GM15510 (cell line): Measurements from ENCODE around the gene ATP2B3.

Source experiments
- POLR2A ChIP-seq: IDR thresholded peaks from 3 replicates; pipeline ENCODE4 v1.6.1; 2011; ENCODE audit warnings: borderline replicate concordance; ENCODE audit not compliant: insufficient read length; ENCODE audit errors: extremely low read depth

Gene ATP2B3

DNA sequence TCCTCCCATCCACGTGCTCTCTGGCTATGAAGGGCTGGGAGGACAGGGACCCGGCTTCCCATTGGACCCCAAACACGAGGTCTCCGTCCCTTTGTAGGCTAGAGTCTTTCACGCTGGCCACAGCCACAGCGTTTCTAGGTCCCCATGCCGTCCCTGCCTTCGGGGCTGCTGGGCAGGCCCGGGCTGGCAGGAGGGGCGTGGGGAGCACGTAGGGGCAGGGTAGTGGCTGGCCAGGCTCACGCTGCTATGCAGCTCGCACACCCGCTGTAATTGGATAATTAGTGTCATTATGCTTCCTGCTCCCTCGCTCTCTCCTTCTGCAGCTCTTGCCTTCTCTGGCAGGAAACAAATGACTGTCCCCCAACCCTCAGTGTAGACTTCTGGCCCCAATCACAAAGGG is 9.8 kb downstream of the ATP2B3 start:
- no peak for TF ChIP-seq POLR2A

DNA sequence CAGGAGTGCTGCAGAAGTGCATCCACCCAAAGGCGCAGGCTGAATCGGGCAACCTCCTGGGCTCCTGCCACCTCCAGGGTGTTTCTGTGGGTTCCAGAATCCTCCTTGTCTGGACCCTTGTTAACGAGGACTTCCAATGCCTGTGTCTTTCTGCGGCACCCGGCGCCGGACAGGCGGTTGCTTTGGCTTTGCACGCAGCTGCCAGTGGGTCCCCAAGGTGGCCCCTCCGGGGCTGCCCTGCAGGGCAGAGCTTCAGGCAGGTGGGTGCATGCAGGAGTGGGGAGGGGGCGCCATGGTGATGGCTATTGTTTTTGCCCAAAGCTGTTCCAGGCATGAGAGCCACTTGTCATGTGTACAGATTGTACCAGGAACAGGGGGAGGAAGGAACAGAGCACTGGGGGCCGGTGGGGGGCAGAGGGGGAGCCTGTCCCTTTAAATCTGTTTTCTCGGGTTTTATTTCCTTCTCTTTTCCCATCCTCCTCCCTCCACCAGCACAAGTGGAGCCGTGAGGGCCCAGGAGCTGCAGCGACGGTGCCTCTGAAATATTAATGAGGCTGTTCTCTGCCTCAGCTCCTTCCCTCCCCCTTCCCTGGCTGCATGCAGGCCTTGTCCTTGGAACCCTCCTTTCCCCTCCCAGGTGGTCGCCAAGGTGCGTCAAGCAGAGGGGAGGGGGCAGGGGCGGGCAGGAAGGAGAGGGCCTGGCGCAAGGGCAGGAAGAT is 13.1 kb downstream of the ATP2B3 start:
- no peak for TF ChIP-seq POLR2A

DNA sequence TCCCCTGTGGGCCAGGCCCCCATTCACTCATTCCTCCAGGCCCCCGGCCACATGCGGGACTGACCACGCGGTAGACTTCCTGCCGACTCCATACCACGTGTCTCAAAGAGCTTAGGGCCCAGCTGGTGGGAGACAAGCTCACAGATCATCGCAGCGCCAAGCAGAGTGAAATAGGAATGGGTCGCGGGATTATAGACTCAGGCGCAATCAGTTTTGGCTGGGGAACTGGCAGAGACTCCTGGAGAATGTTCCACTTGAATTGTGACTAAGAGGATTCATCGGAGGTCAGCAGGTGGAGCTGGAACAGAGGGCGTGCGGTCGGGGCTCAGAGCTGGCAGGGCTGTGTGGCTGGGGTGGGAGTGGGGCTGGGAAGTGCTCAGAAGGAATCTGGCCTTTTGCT is 15.6 kb downstream of the ATP2B3 start:
- no peak for TF ChIP-seq POLR2A

DNA sequence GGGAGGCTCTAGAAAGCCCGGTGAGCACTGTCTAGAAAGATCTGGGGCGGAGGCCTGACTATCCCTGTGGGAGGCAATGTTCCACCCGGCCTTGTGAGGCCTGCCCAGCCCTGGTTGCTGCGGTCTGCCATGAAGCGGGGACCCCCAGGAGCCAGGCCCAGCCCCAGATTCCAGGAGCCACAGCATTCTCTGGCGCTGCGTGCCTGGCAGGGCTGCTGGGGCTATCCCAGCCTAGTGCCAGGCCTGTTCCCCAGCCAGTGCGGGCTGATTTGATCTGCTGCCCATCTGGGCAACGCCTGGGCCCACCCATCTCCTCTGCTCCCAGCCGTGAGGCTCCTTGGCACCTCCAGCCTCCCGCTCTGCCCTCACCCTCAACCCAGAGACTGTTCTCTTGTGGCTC is 19.6 kb downstream of the ATP2B3 start:
- no peak for TF ChIP-seq POLR2A

DNA sequence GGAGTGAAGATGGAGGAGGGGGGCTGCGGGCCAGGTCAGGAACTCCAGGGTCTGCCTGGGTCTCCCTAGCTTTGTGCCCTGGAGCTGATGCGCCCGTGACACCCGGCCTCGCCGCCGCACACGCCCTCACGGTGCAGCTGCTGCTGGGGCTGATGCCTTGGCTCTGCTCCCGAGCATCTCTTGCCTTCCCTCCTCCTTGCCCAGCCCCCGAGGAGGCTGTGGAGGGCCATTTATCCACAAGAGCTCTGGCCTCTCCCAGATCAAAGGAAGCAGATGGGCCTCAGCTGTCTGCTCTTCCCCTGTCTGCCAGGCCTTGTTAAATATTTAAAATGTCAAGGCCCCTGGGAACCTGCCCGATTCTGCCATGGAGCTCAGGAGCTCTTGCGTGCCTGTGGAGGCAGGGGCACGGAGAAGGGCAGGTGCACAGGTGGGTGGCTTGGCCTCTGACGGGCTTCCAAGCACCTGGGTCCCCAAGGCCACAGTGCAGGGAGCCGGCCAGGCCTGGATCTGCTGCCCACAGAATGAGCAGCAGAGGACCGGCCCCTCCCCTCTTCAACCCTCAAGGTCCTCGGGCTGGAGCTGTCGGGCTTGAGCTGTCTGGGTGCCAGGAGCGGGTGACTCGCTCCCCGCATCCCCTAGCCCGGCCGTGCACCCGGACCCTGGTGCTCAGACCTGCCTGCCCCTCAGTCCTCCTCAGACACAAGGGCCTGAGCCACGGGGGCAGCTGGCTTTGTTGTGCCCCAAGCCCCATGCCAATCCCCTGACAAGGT is 20.3 kb downstream of the ATP2B3 start:
- TF ChIP-seq POLR2A: no peak

DNA sequence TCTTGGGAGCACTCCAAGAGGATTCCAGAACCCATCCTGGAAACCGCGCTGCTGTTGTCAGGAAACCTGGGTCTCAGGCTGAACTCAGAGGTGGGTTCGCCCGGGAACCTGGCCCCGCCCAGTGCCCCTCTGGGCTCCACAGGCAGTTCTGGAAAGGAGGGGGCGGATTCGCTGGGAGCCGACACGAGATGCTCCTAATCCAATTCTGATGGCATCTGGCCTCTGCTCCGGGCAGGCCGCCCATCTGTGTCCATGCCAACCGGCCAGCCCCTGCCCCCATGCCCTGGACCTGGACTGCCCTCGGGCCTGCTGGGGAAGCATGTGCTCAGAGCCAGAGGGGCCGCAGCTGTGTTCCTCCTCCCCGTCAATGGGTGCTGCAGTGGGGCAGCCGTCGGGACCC is 21.0 kb downstream of the ATP2B3 start:
- no peak for TF ChIP-seq POLR2A

DNA sequence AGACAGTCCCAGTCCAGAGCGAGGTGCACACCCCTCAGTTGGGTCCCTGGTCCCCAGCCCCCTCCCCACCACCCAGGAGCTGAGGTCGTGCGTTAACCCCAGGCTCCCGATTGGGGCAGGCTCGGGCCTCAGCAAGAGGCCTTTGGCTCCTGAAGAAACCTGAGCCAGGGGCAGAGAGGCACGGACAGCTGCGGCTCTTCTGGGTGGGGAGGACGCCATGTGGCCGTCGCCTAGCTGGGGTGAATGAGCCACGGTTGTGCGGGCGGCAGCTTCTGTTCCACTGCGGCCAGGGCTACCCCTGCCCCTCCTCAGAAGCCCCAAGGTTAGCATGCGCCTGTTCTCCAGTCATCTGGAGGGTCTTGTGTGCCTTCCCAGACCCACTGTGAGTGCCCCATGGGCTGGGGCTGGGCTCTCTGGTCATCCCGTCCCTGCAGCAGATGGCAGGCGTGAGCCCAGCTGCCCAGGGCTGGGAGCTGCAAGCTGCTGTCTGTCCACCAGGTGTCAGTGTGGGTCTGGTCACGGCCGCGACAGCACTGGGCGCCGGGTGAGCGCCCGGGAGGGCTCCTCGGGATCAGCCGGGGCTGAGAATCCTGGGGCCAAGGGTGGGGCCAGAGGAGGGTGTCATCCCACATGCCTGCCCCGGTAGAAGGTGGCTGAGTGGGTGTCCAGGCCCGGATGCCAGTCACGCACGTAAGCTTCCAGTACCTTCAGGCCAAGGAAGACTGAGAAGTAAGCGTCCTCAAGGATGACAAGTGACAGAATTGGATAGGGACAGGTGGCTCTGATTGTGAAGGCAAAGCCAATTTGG is 21.9 kb downstream of the ATP2B3 start:
- TF ChIP-seq POLR2A: no peak

DNA sequence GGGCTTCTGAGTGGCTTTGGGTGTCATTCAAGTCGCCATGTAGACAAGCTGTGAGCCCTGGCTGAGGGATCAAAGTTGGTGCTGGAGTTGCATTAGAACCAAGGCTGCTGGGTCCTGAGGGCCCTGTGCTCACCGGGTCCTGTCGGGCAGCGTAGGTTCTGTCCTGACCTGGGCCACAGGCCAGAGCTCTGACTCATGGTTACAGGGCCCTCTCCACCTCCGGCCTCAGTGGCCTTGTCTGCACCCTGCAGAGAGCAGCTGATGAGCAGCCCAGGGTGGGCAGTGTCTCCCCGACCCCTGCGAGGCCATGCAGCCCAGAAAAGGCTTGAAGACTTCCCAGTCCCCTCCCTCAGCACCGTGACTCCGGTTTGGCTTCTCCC is 22.5 kb downstream of the ATP2B3 start:
- no peak for TF ChIP-seq POLR2A

DNA sequence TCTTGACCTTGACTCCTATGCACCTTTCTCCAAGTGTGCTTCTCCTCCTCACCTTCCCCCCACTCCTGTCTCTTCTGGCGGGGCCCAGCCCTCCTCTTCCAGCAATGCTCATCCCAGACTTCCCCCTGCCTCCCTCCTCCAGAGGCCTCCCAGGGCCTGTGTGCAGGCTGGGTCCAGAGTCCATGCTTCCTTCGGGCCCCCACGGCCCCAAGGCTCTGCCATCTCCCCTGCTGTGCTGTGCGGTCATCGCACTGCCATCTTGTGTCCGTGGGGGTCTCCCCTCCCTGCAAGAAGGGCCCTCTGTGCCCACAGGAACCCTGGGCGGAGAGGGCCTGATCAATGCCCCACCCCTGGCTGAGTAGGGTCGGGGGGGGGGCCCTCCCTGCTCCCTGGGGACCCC is 27.3 kb downstream of the ATP2B3 start:
- TF ChIP-seq POLR2A: no peak

DNA sequence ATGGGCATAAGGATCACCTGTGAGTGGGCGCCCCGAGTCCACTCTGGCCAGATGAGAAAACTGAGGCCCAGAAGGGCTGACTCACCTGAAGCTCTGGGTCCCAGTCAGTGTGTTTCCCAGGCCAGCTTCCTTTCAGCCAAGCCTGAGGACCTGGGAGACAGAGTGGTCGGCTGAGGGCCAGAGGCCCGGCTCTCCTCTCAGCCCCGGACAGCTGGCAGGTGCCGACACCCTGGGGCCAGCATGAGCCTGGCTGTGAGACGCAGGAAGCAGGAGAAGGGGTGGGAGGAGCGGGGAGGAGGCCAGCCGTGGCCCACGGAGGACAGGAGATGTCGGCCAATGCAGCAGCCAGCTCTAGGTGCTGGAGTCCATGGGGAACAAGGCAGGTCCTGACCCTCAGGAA is 28.9 kb downstream of the ATP2B3 start:
- TF ChIP-seq POLR2A: no peak

DNA sequence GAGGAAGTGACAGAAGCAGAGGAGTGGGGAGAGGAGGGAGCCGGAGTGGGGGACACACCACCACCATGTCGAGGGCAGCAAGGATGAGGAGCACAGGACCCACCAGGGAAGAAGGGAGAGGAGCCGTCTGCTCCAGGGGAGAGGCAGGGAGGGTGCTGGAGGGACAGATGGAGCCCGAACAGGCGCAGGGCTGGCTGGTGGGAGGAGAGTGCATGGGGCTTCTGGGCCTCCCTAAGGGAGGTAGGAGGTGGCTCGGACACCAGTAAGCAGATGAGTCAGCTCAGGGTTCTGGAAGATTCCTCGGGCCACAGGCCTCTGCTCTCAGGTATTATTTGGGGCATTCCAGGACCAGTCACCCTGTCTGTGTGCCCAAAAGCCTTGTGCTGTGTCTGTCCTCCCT is 29.8 kb downstream of the ATP2B3 start:
- TF ChIP-seq POLR2A: no peak

DNA sequence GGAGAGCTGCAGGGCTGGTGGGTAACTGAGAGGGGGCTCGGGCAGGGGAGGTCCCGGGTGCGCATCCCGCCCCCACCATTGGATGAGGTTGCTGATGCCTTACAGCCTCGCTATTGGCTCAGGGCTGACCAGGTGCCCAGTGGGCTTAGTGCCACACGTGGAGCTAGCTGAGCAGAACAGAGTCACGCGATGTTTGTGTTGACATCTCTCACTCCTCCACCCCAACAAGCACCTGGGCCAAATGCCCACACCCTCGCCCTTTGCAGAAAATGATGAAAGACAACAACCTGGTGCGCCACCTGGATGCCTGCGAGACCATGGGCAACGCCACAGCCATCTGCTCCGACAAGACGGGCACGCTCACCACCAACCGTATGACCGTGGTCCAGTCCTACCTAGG is 31.8 kb downstream of the ATP2B3 start:
- no peak for TF ChIP-seq POLR2A

DNA sequence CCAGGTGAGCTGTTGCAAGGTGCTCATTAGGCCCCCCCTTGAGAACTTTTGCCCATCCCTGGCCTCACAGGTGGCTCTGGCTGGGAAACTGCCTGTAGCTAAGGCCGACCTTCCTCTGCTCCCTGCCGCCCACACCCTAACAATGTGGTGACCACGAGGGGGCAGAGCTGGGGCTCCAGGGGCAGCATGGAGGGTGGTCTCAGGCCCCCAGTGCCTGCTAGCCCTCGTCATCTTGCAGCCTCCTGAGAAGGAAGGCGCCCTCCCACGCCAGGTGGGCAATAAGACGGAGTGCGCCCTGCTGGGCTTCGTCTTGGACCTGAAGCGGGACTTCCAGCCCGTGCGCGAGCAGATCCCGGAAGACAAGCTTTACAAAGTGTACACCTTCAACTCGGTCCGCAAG is 32.4 kb downstream of the ATP2B3 start:
- no peak for TF ChIP-seq POLR2A

DNA sequence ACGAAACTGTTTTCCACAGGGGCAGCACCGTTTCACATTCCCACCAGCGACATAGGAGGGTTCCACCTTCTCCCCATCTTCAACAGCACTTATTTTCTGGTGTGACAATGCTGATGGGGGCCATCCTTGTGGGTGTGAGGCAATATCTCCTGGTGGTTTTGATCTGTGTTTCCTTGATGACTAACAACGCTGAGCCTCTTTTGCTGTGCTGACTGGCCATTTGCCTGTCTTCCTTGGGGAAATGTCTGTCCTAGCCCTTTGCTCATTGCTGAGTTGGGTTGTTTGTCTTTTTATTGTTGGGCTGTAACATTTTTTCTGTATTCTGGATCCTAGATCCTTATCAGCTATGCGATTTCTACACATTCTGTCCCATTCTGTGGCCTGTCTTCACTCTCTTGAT is 33.7 kb downstream of the ATP2B3 start:
- no peak for TF ChIP-seq POLR2A

DNA sequence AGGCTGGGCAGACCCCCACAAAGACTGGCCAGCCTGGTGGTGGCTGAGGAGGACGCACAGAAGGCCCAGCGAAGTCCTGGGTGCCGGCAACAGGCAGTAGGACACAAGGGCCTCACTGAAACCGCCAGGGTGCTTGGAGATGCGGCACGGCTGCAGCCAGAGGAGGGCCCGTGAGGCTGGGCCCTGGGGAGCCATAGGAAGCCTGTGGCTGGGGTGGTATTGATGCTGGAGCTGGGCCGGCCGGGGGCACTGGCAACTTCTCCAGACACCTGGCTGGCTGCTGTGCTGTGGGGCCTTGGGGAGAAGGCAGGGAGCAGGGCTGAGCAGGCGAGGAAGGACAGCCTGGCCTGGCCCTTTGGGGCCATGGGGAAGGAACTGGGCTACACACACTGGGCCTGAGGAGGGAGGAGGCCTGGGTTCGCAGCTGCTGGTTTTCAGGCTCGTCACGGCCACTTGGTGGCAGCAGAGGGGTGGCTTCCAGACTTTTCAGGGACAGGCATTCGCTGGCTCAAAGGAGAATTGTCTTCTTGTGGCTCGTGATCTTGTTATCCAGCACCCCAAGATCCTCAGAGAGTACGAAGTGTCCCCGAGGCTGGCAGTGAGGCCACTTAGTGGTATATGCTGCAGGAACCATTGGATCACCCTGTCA is 37.2 kb downstream of the ATP2B3 start:
- no peak for TF ChIP-seq POLR2A
